GM12891 (cell line): ENCODE results near the gene TPM1.

Source experiments
- DNase-seq: peaks from one replicate; pipeline ENCODE4 v3.0.0; 2011; ENCODE audit warnings: low spot score; ENCODE audit not compliant: insufficient read length
- FAIRE-seq: peaks from 2 replicates; lab custom pipeline; 2011; peaks lifted over from hg19 to GRCh38; lab: Jason Lieb, UNC
- PAX5 ChIP-seq: IDR thresholded peaks from 2 replicates; pipeline ENCODE4 v1.6.1; 2011; ENCODE audit warnings: low read length, moderate library complexity, mild to moderate bottlenecking; ENCODE audit not compliant: insufficient read depth, severe bottlenecking
- POLR2A ChIP-seq: IDR thresholded peaks from 2 replicates; pipeline ENCODE4 v1.6.1; 2011; ENCODE audit warnings: low read depth, low read length, control low read depth
- POLR2AphosphoS5 ChIP-seq: IDR thresholded peaks from 2 replicates; pipeline ENCODE4 v1.6.1; 2011; ENCODE audit warnings: low read depth, low read length, control low read depth
- POU2F2 ChIP-seq: IDR thresholded peaks from 2 replicates; pipeline ENCODE4 v1.6.1; 2011; ENCODE audit warnings: low read depth, mild to moderate bottlenecking, control low read depth, low read length, moderate library complexity
- SPI1 ChIP-seq: IDR thresholded peaks from 2 replicates; pipeline ENCODE4 v1.6.1; 2011; ENCODE audit warnings: low read depth, low read length, control low read depth
- TAF1 ChIP-seq: IDR thresholded peaks from 2 replicates; pipeline ENCODE4 v1.6.1; 2011; ENCODE audit warnings: low read depth, low read length, control low read depth

Gene TPM1

GRCh38 chr15:63065262-63066221, 23.0 kb downstream of the TPM1 start:
- FAIRE-seq: no peak
- TF ChIP-seq POU2F2: no peak
- no peak for TF ChIP-seq PAX5
- no peak for TF ChIP-seq TAF1
- TF ChIP-seq POLR2AphosphoS5: no peak
- TF ChIP-seq SPI1: no peak
- no peak for TF ChIP-seq POLR2A
- no peak for DNase-seq

DNA sequence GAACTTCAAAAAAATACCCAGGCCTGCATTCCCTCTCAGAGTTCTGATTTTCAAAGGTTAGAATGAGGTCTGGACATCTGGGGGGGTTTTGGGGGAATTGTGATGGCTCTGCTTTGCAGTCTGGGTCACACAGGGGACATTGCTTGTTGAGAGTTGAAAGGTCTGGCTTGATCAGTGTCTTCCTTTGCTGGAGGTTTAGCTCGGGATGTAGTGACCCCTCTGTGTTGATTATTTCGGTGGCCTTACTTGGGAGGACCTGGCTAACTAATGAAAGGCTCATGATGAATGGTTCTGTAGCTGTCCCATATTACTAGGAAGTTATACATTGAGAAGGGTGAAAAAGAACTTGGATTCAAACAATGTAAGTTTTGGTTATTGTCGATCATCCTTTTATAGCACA, 23.7 kb downstream of the TPM1 start:
- TF ChIP-seq POLR2AphosphoS5 (no peak), TAF1 (no peak), POU2F2 (no peak), SPI1 (no peak), PAX5 (no peak), POLR2A (no peak)
- DNase-seq (no peak), FAIRE-seq (no peak)

- FAIRE-seq (no peak), DNase-seq (no peak)
- TF ChIP-seq TAF1: no peak
- no peak for TF ChIP-seq SPI1
- TF ChIP-seq PAX5: no peak
- TF ChIP-seq POLR2AphosphoS5: no peak
- no peak for TF ChIP-seq POLR2A
- TF ChIP-seq POU2F2: no peak
Observed at GRCh38 chr15:63067306-63067705, 24.8 kb downstream of the TPM1 start.

GRCh38 chr15:63067976-63068743, 25.6 kb downstream of the TPM1 start:
- FAIRE-seq: no peak
- TF ChIP-seq POU2F2 (no peak), SPI1 (no peak), TAF1 (no peak), POLR2A (no peak), PAX5 (no peak), POLR2AphosphoS5 (no peak)
- DNase-seq: no peak

- TF ChIP-seq POLR2A: no peak
- TF ChIP-seq PAX5: no peak
- no peak for TF ChIP-seq POU2F2
- no peak for DNase-seq
- no peak for FAIRE-seq
Observed at GRCh38 chr15:63069616-63070090, 27.1 kb downstream of the TPM1 start.

DNA sequence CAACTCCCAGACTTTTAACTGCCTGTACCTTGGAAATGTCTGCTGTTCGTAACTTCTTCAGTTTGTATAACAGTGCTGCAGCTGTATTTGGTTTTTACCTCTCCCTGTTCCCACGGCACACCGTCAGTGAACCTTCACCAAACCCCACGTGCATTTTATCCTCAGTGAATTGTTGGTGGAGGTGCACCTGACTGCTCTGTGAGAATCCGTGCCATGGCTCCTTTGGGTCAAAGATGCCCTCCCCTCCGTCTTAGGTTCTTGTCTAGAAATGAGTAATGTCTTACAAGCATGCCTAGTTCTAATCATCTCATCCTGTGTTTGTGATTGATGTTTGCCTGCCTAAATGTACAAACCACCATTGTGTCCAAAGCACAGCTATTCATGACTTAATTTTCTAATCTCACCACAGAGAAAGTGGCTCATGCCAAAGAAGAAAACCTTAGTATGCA, 28.2 kb downstream of the TPM1 start:
- no peak for TF ChIP-seq POU2F2
- no peak for TF ChIP-seq TAF1
- no peak for TF ChIP-seq SPI1
- TF ChIP-seq POLR2A: no peak
- no peak for TF ChIP-seq POLR2AphosphoS5
- TF ChIP-seq PAX5: no peak
- no peak for FAIRE-seq
- DNase-seq: no peak

DNA sequence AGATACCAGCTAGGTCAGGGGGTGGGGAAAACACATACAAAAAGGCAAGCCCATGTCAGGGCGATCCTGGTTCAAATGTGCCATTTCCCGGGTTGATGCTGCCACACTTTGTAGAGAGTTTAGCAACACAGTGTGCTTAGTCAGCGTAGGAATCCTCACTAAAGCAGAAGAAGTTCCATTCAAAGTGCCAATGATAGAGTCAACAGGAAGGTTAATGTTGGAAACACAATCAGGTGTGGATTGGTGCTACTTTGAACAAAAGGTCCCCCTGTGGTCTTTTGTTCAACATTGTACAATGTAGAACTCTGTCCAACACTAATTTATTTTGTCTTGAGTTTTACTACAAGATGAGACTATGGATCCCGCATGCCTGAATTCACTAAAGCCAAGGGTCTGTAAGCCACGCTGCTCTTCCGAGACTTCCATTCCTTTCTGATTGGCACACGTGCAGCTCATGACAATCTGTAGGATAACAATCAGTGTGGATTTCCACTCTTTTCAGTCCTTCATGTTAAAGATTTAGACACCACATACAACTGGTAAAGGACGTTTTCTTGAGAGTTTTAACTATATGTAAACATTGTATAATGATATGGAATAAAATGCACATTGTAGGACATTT, 28.9 kb downstream of the TPM1 start:
- FAIRE-seq (no peak), DNase-seq (no peak)
- TF ChIP-seq TAF1: no peak
- TF ChIP-seq SPI1: no peak
- TF ChIP-seq POLR2A: no peak
- no peak for TF ChIP-seq POU2F2
- no peak for TF ChIP-seq PAX5
- no peak for TF ChIP-seq POLR2AphosphoS5

- FAIRE-seq: no peak
- no peak for DNase-seq
- TF ChIP-seq POLR2A (no peak), PAX5 (no peak), TAF1 (no peak), POLR2AphosphoS5 (no peak), SPI1 (no peak), POU2F2 (no peak)
Observed at GRCh38 chr15:63072023-63072650, 29.6 kb downstream of the TPM1 start.
